Measurements from ENCODE around the gene ING2.
"Not testable (repeated sequence)": the region's sequence is repeated elsewhere in the genome, so short reads cannot be mapped to it uniquely, and the experiment has no call there.

ING2 gene

DNA sequence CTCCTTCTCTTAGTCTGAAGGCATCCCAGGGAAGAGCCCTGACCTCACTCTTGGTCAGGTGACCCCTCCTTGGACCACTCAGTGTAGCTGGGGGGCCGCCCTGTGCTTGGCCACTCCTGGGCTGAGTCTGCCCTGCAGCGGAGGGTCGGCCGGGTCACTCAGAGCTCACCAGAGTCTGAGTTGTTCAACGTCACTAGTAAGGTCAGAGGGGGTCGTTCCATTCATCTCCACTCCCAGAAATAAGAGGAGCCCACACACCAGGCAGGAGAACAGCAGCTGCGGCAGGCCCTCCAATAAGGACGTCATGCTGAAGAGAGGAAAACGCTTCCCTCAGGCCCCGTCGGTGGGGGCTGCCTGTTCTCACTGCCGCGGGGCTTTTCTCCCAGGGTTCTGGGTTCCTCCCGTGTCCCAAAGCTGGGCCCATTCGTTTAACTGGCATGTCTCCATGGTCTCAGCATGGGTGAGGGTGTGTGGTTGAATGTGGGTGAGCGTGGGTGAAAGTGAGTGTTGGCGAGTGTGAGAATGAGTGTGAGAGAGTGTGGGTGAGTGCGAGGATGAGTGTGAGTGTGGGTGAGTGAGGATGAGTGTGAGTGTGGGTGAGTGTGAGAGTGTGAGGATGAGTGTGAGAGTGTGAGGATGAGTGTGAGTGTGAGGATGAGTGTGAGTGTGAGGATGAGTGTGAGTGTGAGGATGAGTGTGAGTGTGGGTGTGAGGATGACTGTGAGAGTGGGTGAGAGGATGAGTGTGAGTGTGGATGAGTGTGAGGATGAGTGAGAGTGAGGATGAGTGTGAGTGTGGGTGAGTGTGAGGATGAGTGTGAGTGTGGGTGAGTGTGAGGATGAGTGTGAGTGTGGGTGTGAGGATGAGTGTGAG is 47.7 kb downstream of the ING2 start:
- no peak for DNase-seq

DNA sequence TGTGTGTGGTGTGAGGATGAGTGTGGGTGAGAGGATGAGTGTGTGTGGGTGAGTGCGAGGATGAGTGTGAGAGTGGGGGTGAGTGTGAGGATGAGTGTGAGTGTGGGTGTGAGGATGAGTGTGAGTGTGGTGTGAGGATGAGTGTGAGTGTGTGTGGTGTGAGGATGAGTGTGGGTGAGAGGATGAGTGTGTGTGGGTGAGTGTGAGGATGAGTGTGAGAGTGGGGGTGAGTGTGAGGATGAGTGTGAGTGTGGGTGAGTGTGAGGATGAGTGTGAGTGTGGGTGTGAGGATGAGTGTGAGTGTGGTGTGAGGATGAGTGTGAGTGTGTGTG is 48.3 kb downstream of the ING2 start:
- DNase-seq = not testable (repeated sequence)

DNA sequence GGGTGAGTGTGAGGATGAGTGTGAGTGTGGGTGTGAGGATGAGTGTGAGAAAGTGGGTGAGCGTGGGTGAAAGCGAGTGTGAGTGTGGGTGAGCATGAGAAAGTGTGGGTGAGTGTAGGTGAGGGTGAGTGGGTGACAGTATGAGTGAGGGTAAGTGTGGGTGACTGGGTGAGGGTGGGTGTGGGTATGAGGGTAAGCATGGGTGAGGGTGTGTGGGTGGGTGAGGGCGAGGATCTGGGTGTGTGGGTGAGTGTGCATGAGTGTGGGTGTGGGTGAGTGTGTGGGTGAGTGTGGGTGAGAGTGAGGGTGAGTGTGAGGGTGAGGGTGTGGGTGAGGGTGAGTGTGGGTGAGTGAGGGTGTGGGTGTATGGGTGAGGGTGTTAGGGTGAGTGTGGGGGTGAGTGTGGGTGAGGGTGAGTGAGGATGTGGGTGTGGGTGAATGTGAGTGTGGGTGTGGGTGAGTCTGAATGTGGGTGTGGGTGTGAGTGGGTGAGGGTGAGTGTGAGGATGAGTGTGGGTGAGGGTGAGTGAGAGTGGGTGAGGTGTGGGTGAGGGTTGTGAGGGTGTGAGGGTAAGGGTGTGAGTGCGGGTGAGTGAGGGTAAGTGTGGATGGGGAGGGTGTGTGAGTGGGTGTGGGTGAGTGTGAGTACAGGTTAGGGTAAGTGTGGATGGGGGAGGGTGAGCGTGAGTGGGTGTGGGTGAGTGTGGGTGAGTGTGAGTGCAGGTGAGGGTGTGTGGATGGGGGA is 48.9 kb downstream of the ING2 start:
- DNase-seq = no peak

DNA sequence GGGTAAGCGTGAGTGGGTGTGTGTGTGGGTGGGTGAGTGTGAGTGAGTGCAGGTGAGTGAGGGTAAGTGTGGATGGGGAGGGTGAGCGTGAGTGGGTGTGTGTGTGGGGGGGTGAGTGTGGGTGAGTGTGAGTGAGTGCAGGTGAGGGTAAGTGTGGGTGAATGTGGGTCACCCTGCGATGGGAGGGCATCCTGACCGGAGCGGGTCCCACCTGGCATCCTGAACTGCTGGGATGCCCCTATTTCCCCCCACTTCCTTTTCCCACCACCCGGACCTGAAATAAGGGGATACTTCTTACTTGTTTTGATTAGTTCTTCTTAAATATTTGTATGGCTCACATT is 49.5 kb downstream of the ING2 start:
- DNase-seq = no peak

DNA sequence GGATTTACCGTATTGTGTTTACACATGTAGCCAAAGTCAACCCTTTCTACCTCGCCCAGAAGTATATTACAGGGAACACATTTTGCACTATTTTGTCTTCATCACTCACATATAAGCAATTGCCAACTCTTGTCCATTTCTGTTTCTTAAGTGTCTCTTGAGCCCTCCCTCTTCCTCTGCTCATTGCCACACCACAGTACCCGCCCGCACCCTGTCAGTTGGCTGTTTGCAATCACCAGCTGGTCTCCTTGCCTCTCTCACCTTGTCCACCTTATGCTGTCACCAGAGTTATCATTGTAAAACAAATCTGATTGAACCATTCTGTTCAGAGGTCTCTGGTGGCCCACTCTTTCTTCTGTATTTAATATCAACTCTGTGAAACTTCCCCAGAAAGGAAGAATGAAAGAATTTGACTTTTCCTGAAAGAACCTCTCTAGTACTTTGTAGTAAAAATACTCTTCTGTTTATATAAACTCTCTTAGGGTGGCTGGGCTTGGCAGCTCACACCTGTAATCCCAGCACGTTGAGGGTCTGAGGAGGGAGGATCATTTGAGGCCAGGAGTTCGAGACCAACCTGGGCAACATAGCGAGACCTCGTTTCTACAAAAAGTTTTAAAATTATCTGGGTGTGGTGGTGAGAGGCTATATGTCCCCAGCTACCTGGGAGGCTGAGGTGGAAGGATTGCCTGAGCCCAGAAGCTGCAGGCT is 50.2 kb downstream of the ING2 start:
- DNase-seq = no peak

DNA sequence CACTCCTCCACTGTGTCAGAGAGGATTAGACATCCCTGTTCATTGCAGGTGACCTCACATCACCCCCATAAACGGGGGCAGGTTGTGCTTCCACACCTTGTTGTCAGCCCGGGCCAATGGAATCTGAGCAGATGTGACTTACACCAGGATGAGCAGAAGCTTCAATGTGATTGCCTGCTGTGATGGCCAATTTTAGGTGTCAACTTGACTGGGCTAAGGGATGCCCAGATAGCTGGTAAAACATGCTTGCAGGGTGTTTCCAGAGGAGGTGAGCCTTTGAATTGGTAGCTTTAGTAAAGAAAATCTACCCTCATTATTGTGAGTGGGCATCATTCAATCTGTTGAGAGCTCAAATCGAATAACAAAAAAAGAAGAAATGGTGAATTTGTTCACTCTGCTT is 52.1 kb downstream of the ING2 start:
- no peak for DNase-seq

DNA sequence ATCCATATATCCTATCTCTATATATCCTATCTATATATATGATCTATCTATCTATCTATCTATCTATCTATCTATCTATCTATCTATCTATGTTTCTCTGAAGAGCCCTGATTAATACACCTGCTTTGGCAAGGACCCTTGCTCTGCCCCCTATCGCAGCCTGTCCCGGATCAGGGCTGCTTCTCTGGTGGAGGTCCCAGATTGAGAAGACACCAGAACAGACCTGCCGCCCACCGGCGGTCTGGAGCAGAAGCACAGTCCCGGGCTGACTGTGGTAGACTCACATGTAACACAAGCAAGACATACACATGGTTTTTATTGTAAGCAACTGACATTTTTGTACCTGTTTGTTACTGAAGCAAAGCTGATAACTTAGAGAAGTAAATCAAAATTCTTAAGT is 52.8 kb downstream of the ING2 start:
- DNase-seq = no peak

DNA sequence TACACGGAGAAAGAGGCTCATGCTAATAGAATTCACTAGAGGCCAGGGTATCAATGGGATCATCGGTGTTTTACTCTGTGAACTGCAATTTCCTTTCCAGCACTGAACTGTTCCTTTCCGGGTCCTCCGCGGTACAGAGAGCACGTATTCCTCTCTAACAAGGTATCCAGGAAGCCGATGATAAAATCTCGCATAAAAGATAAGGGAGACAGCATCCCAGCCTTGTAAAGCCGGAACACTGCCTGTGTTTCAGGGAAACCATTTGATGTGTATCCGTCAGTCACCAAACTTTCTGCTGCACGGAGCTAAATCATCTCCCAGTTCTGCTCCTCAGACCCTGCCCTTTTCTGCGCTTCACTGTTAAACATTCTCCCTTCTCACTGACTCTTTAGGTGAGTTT is 54.0 kb downstream of the ING2 start:
- DNase-seq = no peak

DNA sequence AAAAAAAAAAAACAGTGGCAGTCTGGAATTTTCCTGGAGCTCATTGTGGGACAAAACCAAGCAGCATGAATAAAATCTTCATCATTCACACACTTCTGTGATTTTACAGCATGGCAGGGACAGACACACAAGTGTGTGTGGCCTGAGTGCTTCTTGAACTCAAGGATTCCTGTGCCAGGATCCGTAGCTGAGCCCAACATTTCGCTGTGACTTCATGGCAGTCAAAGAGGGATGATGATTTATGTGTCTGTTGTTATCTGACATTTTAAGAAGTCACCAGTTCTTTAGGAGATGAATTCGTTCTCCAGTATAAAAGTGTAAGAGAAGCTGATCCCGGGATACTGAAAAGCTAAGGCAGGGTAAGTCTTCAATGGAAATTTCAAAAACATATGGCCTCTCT is 57.0 kb downstream of the ING2 start:
- no peak for DNase-seq
